Measurements from ENCODE around the gene KNDC1.

KNDC1 gene

DNA sequence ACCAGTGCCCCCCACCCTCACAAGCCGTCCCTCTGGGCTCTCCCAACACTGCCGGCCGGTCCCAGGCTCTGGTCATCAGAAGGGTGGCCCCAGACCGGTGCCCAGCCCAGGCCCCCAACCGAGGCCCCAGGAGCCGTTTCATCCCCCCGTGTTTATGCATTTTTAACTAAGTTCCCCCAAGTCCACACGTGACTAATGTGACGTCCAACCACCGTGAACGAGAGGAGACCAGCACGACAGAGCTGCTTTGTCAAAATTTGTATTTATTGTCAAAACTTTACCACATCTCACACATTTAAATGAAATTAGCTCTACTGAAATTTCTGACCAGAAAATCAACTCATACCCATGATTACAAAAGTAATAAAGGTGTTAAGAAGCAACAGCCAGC, 86.2 kb downstream of the KNDC1 start:
- no peak for DNase-seq

DNA sequence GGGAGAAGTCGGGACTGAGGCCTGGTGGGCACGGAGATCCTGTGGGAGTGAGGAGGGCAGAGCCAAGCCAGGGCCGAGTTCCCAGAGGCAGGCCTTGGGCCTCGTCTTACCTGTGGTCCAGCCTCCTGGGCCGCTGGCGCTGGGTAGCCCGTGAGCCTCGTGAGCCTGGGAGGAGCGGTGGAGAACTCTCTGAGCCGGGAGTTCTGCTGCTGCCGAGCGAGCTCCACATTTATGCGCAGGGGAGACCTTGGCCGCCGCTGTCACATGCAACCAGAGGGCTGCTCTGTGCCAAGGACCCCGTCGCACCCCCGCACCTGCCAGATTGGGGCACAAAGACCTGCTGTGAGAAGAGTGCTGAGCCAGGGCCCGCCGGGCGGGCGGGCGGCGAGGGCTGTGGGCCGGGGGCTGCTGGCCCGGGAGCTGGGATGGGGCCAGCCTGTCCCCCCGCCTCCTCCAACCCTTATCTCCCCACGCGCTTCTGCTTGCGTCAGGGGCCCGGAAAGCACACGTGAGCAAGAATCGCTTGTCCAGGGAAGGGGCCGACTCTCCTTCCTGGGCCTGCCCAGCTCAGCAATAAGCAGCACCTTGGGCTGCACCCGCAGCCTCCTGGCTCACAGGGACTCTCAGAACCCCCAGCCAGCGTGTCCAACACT, 87.8 kb downstream of the KNDC1 start:
- DNase-seq, result no peak

GRCh38 chr10:133248334-133248715, 88.3 kb downstream of the KNDC1 start:
- no peak for DNase-seq

GRCh38 chr10:133249094-133249780, 89.2 kb downstream of the KNDC1 start:
- DNase-seq, result no peak

GRCh38 chr10:133249975-133250754, 90.1 kb downstream of the KNDC1 start:
- DNase-seq, result no peak

DNA sequence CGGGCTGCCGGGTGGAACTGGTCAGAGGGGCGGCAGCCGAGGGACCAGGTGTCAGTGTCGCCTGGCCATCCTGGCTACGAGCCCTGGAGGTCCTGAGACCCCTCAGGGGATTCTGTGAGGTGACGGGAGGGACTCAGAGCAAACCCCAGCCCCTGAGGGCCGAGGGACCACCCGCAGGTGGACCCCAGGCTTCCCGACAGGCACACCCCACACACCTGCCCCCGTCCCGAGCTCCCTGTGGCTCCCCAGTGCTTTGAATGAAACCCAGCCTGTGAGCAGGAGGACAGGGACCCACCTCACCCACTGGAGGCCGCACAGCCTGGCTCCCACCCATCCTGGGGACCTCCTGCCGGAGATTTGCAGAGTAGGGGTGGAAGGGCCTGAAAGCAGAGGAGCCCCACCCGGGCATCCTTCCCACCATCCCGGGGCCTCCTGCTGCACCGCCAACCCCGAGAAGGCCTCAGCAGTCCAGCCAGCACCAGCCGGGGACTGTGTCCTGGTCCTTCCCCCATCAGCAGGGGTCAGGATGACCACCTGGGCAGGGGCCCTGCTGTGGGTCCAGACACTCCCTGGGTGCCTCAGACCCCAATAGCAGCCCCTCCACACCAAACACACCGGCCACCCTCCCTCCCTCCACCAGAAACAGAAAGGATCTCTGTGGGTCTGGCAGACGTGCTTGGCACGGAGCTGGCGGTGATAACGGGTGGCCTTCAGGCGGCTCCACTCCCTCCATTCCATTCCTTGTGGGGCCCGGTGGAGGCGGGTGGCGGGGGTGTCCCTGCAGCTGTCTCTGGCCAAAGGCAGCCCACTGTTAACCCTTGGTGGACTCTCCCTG, 91.6 kb downstream of the KNDC1 start:
- DNase-seq, result no peak

GRCh38 chr10:133252223-133252552, 92.2 kb downstream of the KNDC1 start:
- DNase-seq, result no peak

DNA sequence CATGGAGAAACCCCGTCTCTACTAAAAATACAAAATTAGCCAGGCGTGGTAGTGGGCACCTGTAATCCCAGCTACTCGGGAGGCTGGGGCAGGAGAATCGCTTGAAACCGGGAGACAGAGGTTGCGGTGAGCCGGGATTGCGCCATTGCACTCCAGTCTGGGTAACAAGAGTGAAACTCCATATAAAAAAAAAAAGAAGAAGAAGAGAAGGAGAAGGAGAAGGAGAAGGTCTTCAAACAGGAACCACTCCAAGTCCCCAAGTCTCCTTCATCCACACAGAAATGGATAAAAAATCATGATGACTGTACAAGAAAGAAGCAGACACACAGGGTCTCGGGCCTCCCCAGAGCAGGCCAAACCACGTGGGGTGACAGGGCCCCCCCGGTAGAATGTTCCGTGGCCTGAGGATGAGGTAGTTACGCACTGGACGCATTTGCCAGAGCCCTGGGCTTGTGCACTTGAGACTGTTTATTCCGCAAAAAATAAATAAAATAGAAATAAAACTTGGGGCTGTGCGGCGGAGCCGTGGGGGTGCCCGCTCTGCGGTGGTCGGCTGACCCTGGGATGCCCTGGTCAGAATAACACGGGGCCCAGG, 93.4 kb downstream of the KNDC1 start:
- DNase-seq, result no peak

GRCh38 chr10:133254421-133255120, 94.6 kb downstream of the KNDC1 start:
- no peak for DNase-seq

DNA sequence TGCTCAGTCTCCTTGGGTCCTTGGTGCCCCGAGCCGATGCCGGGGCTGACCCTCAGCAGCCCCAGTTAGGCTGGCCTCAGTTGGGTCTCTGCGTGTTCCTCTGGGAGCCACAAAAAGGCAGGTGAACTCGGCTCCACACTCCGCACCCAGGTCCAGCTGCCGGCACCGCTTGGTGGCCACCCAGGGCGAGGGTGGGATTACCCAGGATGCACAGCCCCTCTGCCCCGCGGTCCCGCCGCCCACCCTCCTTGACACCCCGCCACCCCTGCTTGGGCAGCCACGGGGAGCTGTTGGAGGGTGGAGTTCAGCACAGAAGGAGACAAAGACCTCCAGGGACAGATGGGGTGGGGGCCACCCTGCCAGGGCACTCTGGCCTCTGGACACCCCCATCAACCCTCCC, 95.3 kb downstream of the KNDC1 start:
- DNase-seq, result no peak

GRCh38 chr10:133257489-133258065, 97.6 kb downstream of the KNDC1 start:
- DNase-seq, result peak; percentile 38

- peak; percentile 62 for DNase-seq
Observed at GRCh38 chr10:133258066-133258817, 98.2 kb downstream of the KNDC1 start.

- DNase-seq, result peak; percentile 95
Observed at GRCh38 chr10:133258818-133259601, 99.0 kb downstream of the KNDC1 start.

GRCh38 chr10:133259602-133259989, 99.6 kb downstream of the KNDC1 start:
- no peak for DNase-seq

DNA sequence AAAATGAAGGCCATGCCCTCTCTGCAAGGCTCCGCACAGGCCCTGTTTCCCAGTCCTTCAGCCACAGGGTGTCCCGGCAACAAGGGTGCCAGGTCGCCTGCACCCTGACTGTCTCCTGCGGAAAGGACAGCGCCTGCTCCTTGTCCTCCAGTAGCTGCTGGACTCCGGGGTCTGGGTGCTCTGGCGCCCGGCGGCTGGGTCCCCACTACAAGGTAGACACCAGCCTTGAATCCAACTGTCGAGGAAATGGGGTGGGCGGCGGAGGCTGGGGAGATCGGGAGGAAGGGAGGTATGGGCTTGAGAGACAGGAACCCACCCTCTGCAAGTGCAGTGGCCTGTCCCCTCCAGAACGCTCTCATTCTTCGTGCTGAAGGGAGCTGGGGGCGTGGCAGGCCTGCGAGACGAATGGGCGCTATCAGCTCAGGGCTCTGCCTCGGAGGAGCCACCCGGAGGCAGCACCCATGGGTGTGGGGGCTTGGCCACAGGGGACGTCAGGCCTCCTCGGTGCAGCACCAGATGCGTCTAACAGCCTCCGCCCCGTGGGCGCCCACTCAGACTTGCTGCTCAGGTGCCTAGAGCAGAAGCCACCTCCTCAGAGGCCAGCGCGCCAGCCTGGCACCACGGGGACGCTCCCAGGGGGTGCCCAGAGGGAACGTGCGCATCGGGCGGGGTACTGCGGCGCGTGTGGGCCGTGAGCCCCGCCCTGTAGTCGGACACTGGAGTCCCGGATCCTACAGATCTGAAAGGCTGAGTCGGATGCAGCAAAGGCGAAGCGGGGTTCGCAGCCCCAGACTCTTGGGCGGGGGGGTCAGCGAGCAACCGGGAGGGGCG, 101.1 kb downstream of the KNDC1 start:
- DNase-seq, result peak; percentile 66

DNA sequence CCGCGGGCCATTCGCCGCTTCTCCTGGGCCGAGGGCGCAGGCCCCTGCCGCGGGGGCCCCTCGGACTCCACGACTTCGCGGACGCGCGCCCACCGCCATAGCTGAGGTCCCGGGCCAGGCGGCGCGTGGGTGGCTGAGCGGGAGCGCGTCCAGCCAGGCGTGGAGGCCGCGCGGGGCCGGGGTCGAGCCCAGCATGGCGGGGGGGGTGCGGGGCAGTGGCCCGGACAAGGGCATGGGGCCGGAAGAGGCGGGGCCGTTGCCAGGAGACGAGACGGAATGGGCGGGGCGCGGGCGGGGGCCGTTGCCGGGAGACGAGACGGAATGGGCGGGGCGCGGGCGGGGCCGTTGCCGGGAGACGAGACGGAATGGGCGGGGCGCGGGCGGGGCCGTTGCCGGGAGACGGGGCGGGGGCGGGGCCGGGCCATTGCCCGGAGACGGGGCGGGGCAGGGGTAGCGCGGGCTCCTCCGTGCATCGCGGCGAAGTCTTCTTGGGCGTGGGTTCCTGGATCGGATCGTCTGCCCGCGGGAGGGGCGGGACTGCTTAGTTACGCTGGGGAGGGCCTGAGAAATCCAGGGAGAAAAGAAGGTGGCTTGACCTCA, 101.8 kb downstream of the KNDC1 start:
- DNase-seq, result peak; percentile 89

DNA sequence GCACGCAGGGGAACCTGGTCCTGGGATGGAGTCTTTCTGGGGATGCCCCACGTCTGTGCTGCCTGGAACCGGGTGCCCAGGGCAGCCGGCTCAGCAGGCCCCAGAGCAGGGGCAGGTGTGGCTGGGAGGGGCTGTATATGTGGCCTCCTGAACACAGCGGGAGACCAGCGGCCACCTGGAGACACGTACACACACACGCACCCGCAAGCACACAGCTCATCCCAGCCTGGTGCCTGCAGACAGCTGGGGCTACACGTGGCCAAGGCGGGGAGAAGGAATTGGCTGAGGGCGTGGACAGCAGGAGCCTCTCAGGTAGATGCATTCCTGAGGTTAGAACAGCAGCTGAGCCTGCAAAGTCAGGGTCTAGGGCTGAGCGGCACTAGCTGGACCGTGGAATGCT, 102.7 kb downstream of the KNDC1 start:
- no peak for DNase-seq

DNA sequence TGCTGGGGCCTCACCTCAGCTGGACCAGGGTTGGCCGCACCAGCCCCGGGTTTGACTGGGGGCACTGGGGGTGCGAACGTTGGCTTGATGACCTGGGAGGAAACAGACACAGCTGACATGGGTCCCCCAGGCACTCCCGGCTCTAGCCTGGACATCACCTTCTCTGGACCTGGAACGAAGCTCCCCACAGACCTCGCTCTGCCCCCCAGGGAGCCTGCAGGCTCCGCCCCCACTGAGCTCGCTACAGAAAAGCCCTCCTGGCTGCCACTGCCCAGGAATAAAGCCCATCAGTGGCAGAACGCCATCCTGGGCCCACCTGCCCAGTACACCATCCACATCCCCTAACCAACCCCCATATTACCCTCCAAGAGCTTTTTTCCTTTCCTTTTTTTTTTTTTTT, 103.7 kb downstream of the KNDC1 start:
- DNase-seq, result no peak

- peak; percentile 45 for DNase-seq
Observed at GRCh38 chr10:133264461-133264860, 104.4 kb downstream of the KNDC1 start.
